NCI-H1092 treated with DMSO at 0.1 percent for 48 hours (cell line): Measurements from ENCODE around the gene MYBPC3.
"Not testable (repeated sequence)": the region's sequence is repeated elsewhere in the genome, so short reads cannot be mapped to it uniquely, and the experiment has no call there.

Experiments
- DNase-seq: peaks from one replicate; lab custom pipeline; 2025; lab: John Stamatoyannopoulos, UW

MYBPC3 gene

GRCh38 chr11:47318166-47318565 is 34.3 kb downstream of the MYBPC3 start:
- DNase-seq, result no peak

GRCh38 chr11:47317064-47317828 is 35.3 kb downstream of the MYBPC3 start:
- DNase-seq, result no peak

- not testable (repeated sequence) for DNase-seq
These were observed 36.0 kb downstream of the MYBPC3 start for GRCh38 chr11:47316501-47316900.

DNA sequence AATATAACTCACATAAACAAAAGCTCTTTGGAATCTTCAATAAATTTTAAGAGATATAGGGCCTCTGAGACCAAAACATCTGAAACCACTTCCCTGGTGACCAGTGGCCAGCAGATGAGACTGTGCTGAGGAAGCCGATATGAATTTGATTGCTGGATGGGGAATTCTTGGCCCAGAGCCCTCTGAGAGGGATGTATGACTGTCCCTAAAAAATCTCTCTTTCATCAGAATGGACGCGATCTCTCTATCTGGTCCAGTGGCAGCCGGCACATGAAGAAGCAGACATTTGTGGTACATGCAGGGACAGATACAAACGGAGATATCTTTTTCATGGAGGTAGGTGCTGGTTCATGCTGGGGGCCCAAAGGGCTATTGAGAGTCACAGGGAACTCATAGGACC is 37.5 kb downstream of the MYBPC3 start:
- DNase-seq, result no peak

DNA sequence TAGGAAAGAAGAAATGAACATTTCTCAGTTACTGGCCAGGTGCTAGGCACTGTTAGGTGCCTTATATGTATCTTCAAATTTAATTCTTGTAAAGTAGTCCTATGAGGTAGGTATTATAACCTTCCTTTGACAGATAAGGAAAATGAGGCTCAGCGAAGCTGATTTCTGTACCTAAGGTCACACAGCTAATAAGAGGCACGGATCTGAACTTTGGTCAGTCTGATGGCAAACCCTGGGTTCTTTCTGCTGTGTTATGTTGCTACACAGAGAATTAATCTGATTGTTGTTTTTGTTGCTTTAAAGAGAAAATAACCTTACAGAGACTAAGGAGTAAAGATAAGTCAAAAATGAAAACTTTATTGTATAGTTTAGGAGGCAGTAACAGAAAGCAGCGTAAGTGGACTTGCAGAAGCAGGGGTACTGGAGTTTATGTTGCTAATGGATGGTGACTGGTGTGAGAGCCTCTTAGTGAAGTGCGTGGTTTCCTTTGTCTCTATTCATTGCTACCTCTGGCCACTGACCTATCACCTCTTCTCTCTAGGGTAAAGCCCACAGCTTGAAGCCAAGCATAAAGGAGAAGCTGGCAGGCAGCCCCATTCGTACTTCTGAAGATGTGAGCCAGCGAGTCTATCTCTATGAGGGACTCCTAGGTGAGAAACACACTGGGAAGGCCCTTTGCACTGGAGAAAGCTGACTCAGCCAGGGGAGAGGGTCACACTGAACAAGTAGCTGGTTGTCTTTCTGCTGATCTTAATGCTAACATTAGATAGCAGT is 44.3 kb downstream of the MYBPC3 start:
- DNase-seq, result no peak

DNA sequence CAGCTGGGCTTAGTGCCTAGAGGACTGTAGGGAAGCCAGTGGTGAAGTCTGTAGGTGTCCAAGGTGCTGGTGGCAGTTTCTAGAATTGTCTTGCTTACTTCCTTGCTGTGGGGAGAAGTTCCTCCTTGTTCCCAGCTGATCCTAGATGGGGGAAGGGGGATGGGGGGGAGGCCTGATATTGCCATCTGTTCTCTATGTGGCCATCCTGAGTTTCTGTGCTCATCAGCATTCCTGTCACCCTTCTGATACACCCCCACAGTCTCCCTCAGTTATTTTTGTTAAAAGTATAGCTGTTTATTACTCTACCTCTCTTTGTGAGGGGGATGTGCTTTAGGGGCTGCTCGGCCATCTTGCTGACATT is 46.0 kb downstream of the MYBPC3 start:
- no peak for DNase-seq

- DNase-seq, result no peak
These were observed 46.6 kb downstream of the MYBPC3 start for GRCh38 chr11:47305734-47306483.

DNA sequence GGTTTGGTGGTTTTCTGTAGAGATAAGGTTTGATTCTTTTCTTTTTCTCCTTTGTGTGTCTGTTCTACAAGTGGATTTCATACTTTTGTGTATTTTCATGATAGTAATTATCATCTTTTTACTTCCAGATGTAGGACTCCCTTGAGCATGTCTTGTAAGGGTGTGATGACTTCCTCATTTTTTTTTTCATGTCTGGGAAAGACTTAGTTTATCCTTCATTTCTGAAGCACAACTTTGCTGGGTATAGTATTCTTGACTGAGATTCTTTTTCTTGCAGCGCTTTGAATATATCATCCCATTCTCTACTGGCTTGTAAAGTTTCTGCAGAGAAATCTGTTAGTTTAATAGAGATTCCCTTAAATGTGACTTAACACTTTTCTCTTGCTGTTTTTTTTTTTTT is 49.6 kb downstream of the MYBPC3 start:
- DNase-seq, result no peak

GRCh38 chr11:47299078-47299477 is 53.4 kb downstream of the MYBPC3 start:
- DNase-seq, result no peak

GRCh38 chr11:47296045-47296444 is 56.5 kb downstream of the MYBPC3 start:
- peak; percentile 56 for DNase-seq

- no peak for DNase-seq
These were observed 57.1 kb downstream of the MYBPC3 start for GRCh38 chr11:47295385-47295784.

- no peak for DNase-seq
These were observed 62.6 kb downstream of the MYBPC3 start for GRCh38 chr11:47289856-47290255.

DNA sequence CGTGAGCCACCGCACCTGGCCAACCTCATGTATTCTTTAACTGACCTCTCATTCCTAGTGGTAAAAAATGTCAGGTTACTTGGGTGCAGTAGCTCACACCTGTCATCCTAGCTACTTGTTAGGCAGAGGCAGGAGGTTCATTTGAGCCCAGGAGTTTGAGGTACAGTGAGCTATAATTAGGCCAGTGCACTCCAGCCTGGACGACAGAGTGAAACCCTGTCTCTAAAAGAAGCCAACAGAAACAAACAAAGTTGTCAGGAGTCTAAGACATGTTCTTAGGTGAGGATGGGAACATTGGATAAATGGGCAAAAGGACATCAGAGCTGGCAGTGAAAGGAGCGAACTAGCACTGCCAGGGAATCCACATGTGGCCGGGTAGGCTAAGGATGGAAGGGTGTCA is 64.4 kb downstream of the MYBPC3 start:
- no peak for DNase-seq

GRCh38 chr11:47285969-47286770 is 66.3 kb downstream of the MYBPC3 start:
- no peak for DNase-seq

- no peak for DNase-seq
These were observed 68.4 kb downstream of the MYBPC3 start for GRCh38 chr11:47284151-47284550.

DNA sequence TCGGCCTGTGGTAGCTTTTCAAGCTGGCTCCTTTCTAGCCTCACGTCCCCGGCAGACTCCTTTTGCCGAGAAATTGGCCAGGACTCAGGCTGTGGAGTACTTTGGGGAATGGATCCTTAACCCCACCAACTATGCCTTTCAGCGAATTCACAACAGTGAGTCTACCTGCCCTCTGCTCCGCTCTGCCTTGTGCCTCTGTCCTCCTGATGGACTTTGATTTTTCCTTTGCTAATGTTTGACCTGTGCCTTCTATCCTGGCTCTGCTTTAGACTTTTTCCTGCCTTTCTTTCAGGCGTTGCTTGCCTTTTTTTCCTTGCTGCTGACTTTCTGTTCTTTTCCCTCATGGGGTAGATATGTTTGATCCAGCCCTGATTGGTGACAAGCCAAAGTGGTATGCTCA is 70.0 kb downstream of the MYBPC3 start:
- no peak for DNase-seq
